Mesenchymal stem cell (in vitro differentiated cells and primary cell): ENCODE results near the gene RANBP9.

Experiments
- DNase-seq: peaks from one replicate; pipeline ENCODE4 v3.0.0-alpha.2; 2013
- H2AFZ ChIP-seq: one replicate; pipeline ENCODE4 v1.6.1; 2013; ENCODE audit warnings: low read depth, mild to moderate bottlenecking, control low read depth, inconsistent platforms, low read length, moderate library complexity
- H2AK5ac ChIP-seq: 2 replicates; pipeline ENCODE4 v1.6.1; 2013; ENCODE audit warnings: low read length, moderate library complexity, mild to moderate bottlenecking, inconsistent platforms; ENCODE audit not compliant: severe bottlenecking
- H2BK120ac ChIP-seq: one replicate; pipeline ENCODE4 v1.6.1; 2013; ENCODE audit warnings: low read depth, mild to moderate bottlenecking, inconsistent platforms, low read length, moderate library complexity
- H2BK12ac ChIP-seq, 2 experiments: one replicate each; pipeline ENCODE4 v1.6.1; 2013; ENCODE audit warnings: inconsistent platforms in 2 of 2, low read length in 2 of 2, mild to moderate bottlenecking in 2 of 2, moderate library complexity in 2 of 2, control low read depth in 1 of 2
- H2BK15ac ChIP-seq: one replicate; pipeline ENCODE4 v1.6.1; 2013; ENCODE audit warnings: mild to moderate bottlenecking, low read depth, inconsistent platforms; ENCODE audit not compliant: poor library complexity, severe bottlenecking
- H2BK5ac ChIP-seq: 2 replicates; pipeline ENCODE4 v1.6.1; 2013; ENCODE audit warnings: low read depth, mild to moderate bottlenecking, low read length, control low read depth, inconsistent platforms; ENCODE audit not compliant: poor library complexity, severe bottlenecking
- H3K14ac ChIP-seq, 2 experiments: one replicate each; pipeline ENCODE4 v1.6.1; 2013; ENCODE audit warnings: inconsistent platforms in 2 of 2, low read length in 2 of 2, control low read depth in 1 of 2, mild to moderate bottlenecking in 1 of 2, moderate library complexity in 1 of 2
- H3K18ac ChIP-seq, 2 experiments: one replicate each; pipeline ENCODE4 v1.6.1; 2013; ENCODE audit warnings: inconsistent platforms in 2 of 2, low read length in 2 of 2, control low read depth in 1 of 2, low read depth in 1 of 2, mild to moderate bottlenecking in 1 of 2
- H3K23ac ChIP-seq, 2 experiments: one replicate each; pipeline ENCODE4 v1.6.1; 2013; ENCODE audit warnings: inconsistent platforms in 2 of 2, low read length in 2 of 2, mild to moderate bottlenecking in 2 of 2, moderate library complexity in 2 of 2, control low read depth in 1 of 2
- H3K27ac ChIP-seq: 2 replicates; pipeline ENCODE4 v1.5.1; 2013; ENCODE audit warnings: mild to moderate bottlenecking, moderate library complexity, low read length, control low read depth, inconsistent platforms; ENCODE audit not compliant: poor library complexity, severe bottlenecking
- H3K27me3 ChIP-seq, 2 experiments: 2 replicates each; pipeline versions ENCODE4 v1.6.1 to v1.7.0; 2013; ENCODE audit warnings: low read length in 2 of 2, mild to moderate bottlenecking in 2 of 2, moderate library complexity in 2 of 2, control low read depth in 1 of 2, inconsistent platforms in 1 of 2; ENCODE audit not compliant: control insufficient read depth in 1 of 2, insufficient read depth in 1 of 2
- H3K36me3 ChIP-seq, 2 experiments: 2 replicates each; pipeline versions ENCODE4 v1.6.1 to v1.7.0; 2013; ENCODE audit warnings: low read length in 2 of 2, control low read depth in 1 of 2, inconsistent platforms in 1 of 2, low read depth in 1 of 2, mild to moderate bottlenecking in 1 of 2; ENCODE audit not compliant: insufficient read depth in 2 of 2, control insufficient read depth in 1 of 2
- H3K4ac ChIP-seq, 2 experiments: one replicate each; pipeline ENCODE4 v1.6.1; 2013; ENCODE audit warnings: inconsistent platforms in 2 of 2, low read length in 2 of 2, mild to moderate bottlenecking in 2 of 2, moderate library complexity in 2 of 2, control low read depth in 1 of 2, low read depth in 1 of 2
- H3K4me1 ChIP-seq: 2 replicates; pipeline ENCODE4 v1.6.1; 2013; ENCODE audit warnings: low read depth, low read length, control low read depth; ENCODE audit not compliant: control insufficient read depth, insufficient read depth
- H3K4me2 ChIP-seq: 2 replicates; pipeline ENCODE4 v1.6.1; 2013; ENCODE audit warnings: low read length, mild to moderate bottlenecking, inconsistent platforms; ENCODE audit not compliant: poor library complexity, severe bottlenecking
- H3K4me3 ChIP-seq, 2 experiments: 2 replicates each; pipeline versions ENCODE4 v1.5.1 to v1.7.0; 2013; ENCODE audit warnings: low read length in 2 of 2, mild to moderate bottlenecking in 2 of 2, control low read depth in 1 of 2, low read depth in 1 of 2; ENCODE audit not compliant: insufficient read depth in 1 of 2
- H3K79me1 ChIP-seq: replicated peaks from 2 replicates; pipeline ENCODE4 v1.6.1; 2013; ENCODE audit warnings: mild to moderate bottlenecking, control low read depth, low read length, inconsistent platforms; ENCODE audit not compliant: poor library complexity, severe bottlenecking
- H3K9ac ChIP-seq: 2 replicates; pipeline ENCODE4 v1.7.0; 2013; ENCODE audit warnings: mild to moderate bottlenecking, low read length, moderate library complexity
- H3K9me3 ChIP-seq: 2 replicates; pipeline ENCODE4 v1.7.0; 2013; ENCODE audit warnings: mild to moderate bottlenecking, low read length; ENCODE audit not compliant: control insufficient read depth
- H4K8ac ChIP-seq: one replicate; pipeline ENCODE4 v1.6.1; 2013; ENCODE audit warnings: inconsistent platforms, mild to moderate bottlenecking, low read length, moderate library complexity
- H4K91ac ChIP-seq: one replicate; pipeline ENCODE4 v1.6.1; 2013; ENCODE audit warnings: mild to moderate bottlenecking, low read length, inconsistent platforms
- WGBS: methylation state at CpG from one replicate; pipeline ENCODE4 v1.1.7; 2013; ENCODE audit warnings: mixed read lengths; 5-methylcytosine and 5-hydroxymethylcytosine counted together

Gene RANBP9

GRCh38 chr6:13754644-13755043, 43.0 kb upstream of the RANBP9 start:
- Histone ChIP-seq H3K36me3 (no peaks in the 10 kb centered on the region), H4K8ac (no peak overlapping the region), H2BK12ac (no peak overlapping the region), H3K4ac (no peak overlapping the region), H3K79me1 (no peaks in the 10 kb centered on the region), H3K27ac (no peak overlapping the region), H3K23ac (no peak overlapping the region), H3K27me3 (no peaks in the 10 kb centered on the region), H2BK5ac (no peak overlapping the region), H3K4me3 (no peak overlapping the region), H2AK5ac (no peak overlapping the region), H2BK120ac (no peak overlapping the region), H3K4me1 (no peaks in the 10 kb centered on the region), H4K91ac (no peak overlapping the region), H3K9ac (no peak overlapping the region), H2BK15ac (no peak overlapping the region), H3K18ac (no peak overlapping the region), H2AFZ (no peak overlapping the region), H3K9me3 (no peaks in the 10 kb centered on the region), H3K4me2 (no peak overlapping the region), H3K14ac (no peak overlapping the region)
- DNase-seq = no peak
- 94% methylated on average over 2 of the region's 2 CpGs for WGBS

GRCh38 chr6:13743736-13744127, 32.1 kb upstream of the RANBP9 start:
- H2BK15ac ChIP-seq = no peak overlapping the region
- no peak overlapping the region for H2BK120ac ChIP-seq
- H3K27me3 ChIP-seq = no peaks in the 10 kb centered on the region
- WGBS = 95% methylated on average over 7 of the region's 7 CpGs
- no peak overlapping the region for H4K8ac ChIP-seq
- H2AK5ac ChIP-seq = no peak overlapping the region
- H4K91ac ChIP-seq = no peak overlapping the region
- no peak overlapping the region for H2BK12ac ChIP-seq
- H3K36me3 ChIP-seq = no peaks in the 10 kb centered on the region
- H3K4me2 ChIP-seq = no peak overlapping the region
- no peak overlapping the region for H3K27ac ChIP-seq
- H3K23ac ChIP-seq = no peak overlapping the region
- no peaks in the 10 kb centered on the region for H3K9me3 ChIP-seq
- no peak overlapping the region for H2AFZ ChIP-seq
- no peak overlapping the region for H3K9ac ChIP-seq
- no peak overlapping the region for H3K14ac ChIP-seq
- no peak overlapping the region for H3K4me3 ChIP-seq
- H3K4ac ChIP-seq = no peak overlapping the region
- no peaks in the 10 kb centered on the region for H3K79me1 ChIP-seq
- DNase-seq = no peak
- no peak overlapping the region for H2BK5ac ChIP-seq
- no peaks in the 10 kb centered on the region for H3K4me1 ChIP-seq
- no peak overlapping the region for H3K18ac ChIP-seq

- no peak overlapping the region for H3K4ac ChIP-seq
- no peak overlapping the region for H3K18ac ChIP-seq
- no peak overlapping the region for H2AK5ac ChIP-seq
- H3K36me3 ChIP-seq = no peaks in the 10 kb centered on the region
- H3K4me2 ChIP-seq = no peak overlapping the region
- no peak overlapping the region for H2BK15ac ChIP-seq
- no peak overlapping the region for H4K91ac ChIP-seq
- no peaks in the 10 kb centered on the region for H3K79me1 ChIP-seq
- no peak overlapping the region for H2BK120ac ChIP-seq
- DNase-seq = no peak
- no peak overlapping the region for H3K4me3 ChIP-seq
- 96% methylated on average over 47 of the region's 56 CpGs for WGBS
- H2BK5ac ChIP-seq = no peak overlapping the region
- H2BK12ac ChIP-seq = no peak overlapping the region
- H3K4me1 ChIP-seq = no peaks in the 10 kb centered on the region
- no peaks in the 10 kb centered on the region for H3K27me3 ChIP-seq
- H3K23ac ChIP-seq = no peak overlapping the region
- H2AFZ ChIP-seq = no peak overlapping the region
- no peak overlapping the region for H3K9ac ChIP-seq
- no peaks in the 10 kb centered on the region for H3K9me3 ChIP-seq
- no peak overlapping the region for H3K14ac ChIP-seq
- H4K8ac ChIP-seq = no peak overlapping the region
- no peak overlapping the region for H3K27ac ChIP-seq
Measured at GRCh38 chr6:13742961-13743735, 31.5 kb upstream of the RANBP9 start.

GRCh38 chr6:13741365-13741764, 29.7 kb upstream of the RANBP9 start:
- Histone ChIP-seq H2BK12ac (no peak overlapping the region), H3K36me3 (no peaks in the 10 kb centered on the region), H3K4me3 (no peak overlapping the region), H2BK5ac (no peak overlapping the region), H3K27me3 (no peaks in the 10 kb centered on the region), H3K4me2 (no peak overlapping the region), H3K9me3 (no peaks in the 10 kb centered on the region), H2BK120ac (no peak overlapping the region), H3K79me1 (no peaks in the 10 kb centered on the region), H3K14ac (no peak overlapping the region), H2BK15ac (no peak overlapping the region), H3K18ac (no peak overlapping the region), H4K8ac (no peak overlapping the region), H2AFZ (no peak overlapping the region), H3K23ac (no peak overlapping the region), H2AK5ac (no peak overlapping the region), H3K4ac (no peak overlapping the region), H3K27ac (no peak overlapping the region), H4K91ac (no peak overlapping the region), H3K4me1 (no peaks in the 10 kb centered on the region), H3K9ac (no peak overlapping the region)
- WGBS = 96% methylated on average over 4 of the region's 4 CpGs
- DNase-seq = no peak
